Psoas muscle (tissue), 8 donors: ENCODE measurements around the gene PHF12. TPM values are rescaled to one million over a fixed set of nuclear protein-coding genes. Genes with fewer than 3 reads are reported as not detected.

Experiments
- ATAC-seq, 4 donors: fragments of 200-7000 bp; cut with Tn5 transposase; one replicate each; pipeline ENCODE4 v1.9.1; 2020; ENCODE audit warnings: moderate library complexity in 3 of 4, mild to moderate bottlenecking in 2 of 4
- DNase-seq, 2 donors: peaks; one replicate each; pipeline ENCODE4 v3.0.0-alpha.2; 2020
- H3K27ac ChIP-seq: fragments of 200-600 bp; one replicate; pipeline ENCODE4 v1.8.0; 2022
- H3K27me3 ChIP-seq, 3 donors: fragments of 200-600 bp in 1 of 3; one replicate each; pipeline versions ENCODE4 v1.6.1 to v1.8.0; 2013 to 2022; ENCODE audit warnings: low read length in 2 of 3, mild to moderate bottlenecking in 2 of 3, moderate library complexity in 1 of 3; ENCODE audit not compliant: insufficient read depth in 3 of 3
- H3K36me3 ChIP-seq, 2 donors: fragments of 200-600 bp in 1 of 2; one replicate each; pipeline versions ENCODE4 v1.6.1 to v1.8.0; 2013 to 2022; ENCODE audit warnings: low read depth in 1 of 2, mild to moderate bottlenecking in 1 of 2, moderate library complexity in 1 of 2; ENCODE audit not compliant: insufficient read depth in 1 of 2
- H3K4me1 ChIP-seq: fragments of 200-600 bp; one replicate; pipeline ENCODE4 v1.8.0; 2022
- H3K4me3 ChIP-seq: fragments of 200-600 bp; one replicate; pipeline ENCODE4 v1.8.0; 2022; ENCODE audit warnings: mild to moderate bottlenecking
- H3K9me3 ChIP-seq: fragments of 200-600 bp; one replicate; pipeline ENCODE4 v1.8.0; 2022
- CTCF ChIP-seq: fragments of 200-600 bp; IDR thresholded peaks from one replicate; pipeline ENCODE4 v1.8.0; 2022; ENCODE audit warnings: antibody characterized with exemption
- WGBS, 3 donors: extraction: QIAGEN DNeasy Blood & Tissue Kit; methylation state at CpG; one replicate each; pipeline versions ENCODE4 v1.1.6 to v1.1.7; 2013; 5-methylcytosine and 5-hydroxymethylcytosine counted together
- intact Hi-C, 2 donors: fragments of 100-400 bp; cut with DNase I; formaldehyde crosslinking; loops; one replicate each; pipeline versions ENCODE4 v1.11.0 to v1.14.2; 2022
- polyA plus RNA-seq, 3 donors: library from polyadenylated mRNA; stranded (reverse); fragments of 200-250 nt; gene quantifications; one replicate each; pipeline ENCODE4 v1.2.3, GENCODE V29; 2013
- total RNA-seq, 4 donors: library from RNA; stranded (reverse); fragmentation: NEBNext Ultra II Directional in 2 of 4; extraction: Animal tissue kit (Norgen Biotek cat#: 25700) in 2 of 4; gene quantifications; one replicate each; pipeline versions ENCODE4 v1.2.1 to v1.2.4, GENCODE V29; 2021 to 2023
- donor health status: healthy with polysubstance abuse.
- donor health status: DM: no; HTN: no; CAD: no; lungs with moderate emphysema.
- donor health status: Bipolar disorder and iron deficiency.
- donor health status: healthy.
- donor health status: DM: yes; HTN: yes; CAD: no.
- donor health status: DM: no; HTN: no; CAD: no.
- donor health status: DM: no; HTN: no; CAD: no.
- donor health status: DM: yes; HTN: yes; CAD: no.

The PHF12 gene
- total and polyA plus RNA-seq, 7 donors = 7.3 to 28.6 (median 22.3) TPM

GRCh38 chr17:28863953-28864352 lies 87.4 kb downstream of the PHF12 start:
- intact Hi-C loops = no loop called here
- ATAC-seq (no peak), DNase-seq (peak in 1 of 2 donors; percentile 6)
- Histone ChIP-seq H3K9me3 (no peaks in the 10 kb centered on the region), H3K4me3 (no peak overlapping the region), H3K36me3 (peaks cover 0 to 28% of the 10 kb centered on the region in 2 donors), H3K27ac (no peak overlapping the region), H3K27me3 (no peaks in the 10 kb centered on the region), H3K4me1 (no peaks in the 10 kb centered on the region)
- WGBS, 3 donors = 90 to 93% (median 91%) methylated on average over 1 of the region's 1 CpG
- TF ChIP-seq CTCF = no peak

- no peak overlapping the region for H3K27ac ChIP-seq
- 96 to 100% (median 96%) methylated on average over 3 of the region's 3 CpGs for WGBS, 3 donors
- TF ChIP-seq CTCF = no peak
- ATAC-seq = no peak
- peaks cover 10 to 42% of the 10 kb centered on the region in 2 donors for H3K36me3 ChIP-seq
- H3K4me3 ChIP-seq = no peak overlapping the region
- intact Hi-C loops = no loop called here
- H3K4me1 ChIP-seq = no peaks in the 10 kb centered on the region
- DNase-seq = no peak
- no peaks in the 10 kb centered on the region for H3K27me3 ChIP-seq
- H3K9me3 ChIP-seq = no peaks in the 10 kb centered on the region
Observed at GRCh38 chr17:28862561-28862960, 88.8 kb downstream of the PHF12 start.

GRCh38 chr17:28861393-28862203 lies 89.7 kb downstream of the PHF12 start:
- WGBS, 3 donors = 65 to 73% (median 68%) methylated on average over 8 of the region's 8 CpGs
- intact Hi-C loops = no loop called here
- DNase-seq = no peak

DNA sequence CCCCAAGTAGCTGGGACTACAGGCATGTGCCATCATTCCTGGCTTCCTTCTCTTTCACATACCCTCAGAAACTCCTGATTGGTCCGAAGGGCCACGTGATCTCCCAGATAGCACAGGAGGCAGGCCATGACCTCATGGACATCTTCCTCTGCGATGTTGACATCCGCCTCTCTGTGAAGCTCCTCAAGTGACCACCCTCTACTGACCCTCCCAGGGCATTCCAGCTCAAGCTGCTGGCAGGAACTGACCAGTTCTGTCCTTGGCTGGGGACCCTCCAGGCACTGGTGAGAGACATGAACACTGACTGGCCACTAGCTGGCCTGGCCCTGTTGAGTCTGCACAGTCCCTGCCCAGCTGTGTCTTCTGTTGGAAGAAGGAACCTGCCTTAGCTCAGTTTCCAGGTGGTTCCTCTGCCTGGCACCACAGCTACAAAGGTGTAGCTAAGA lies 90.9 kb downstream of the PHF12 start:
- Histone ChIP-seq H3K27ac (no peak overlapping the region), H3K4me1 (peaks cover 5% of the 10 kb centered on the region), H3K4me3 (no peak overlapping the region), H3K27me3 (no peaks in the 10 kb centered on the region), H3K36me3 (peaks cover 10 to 58% of the 10 kb centered on the region in 2 donors), H3K9me3 (no peaks in the 10 kb centered on the region)
- intact Hi-C loops = no loop called here
- no peak for TF ChIP-seq CTCF
- WGBS, 3 donors = 92 to 95% (median 93%) methylated on average over 4 of the region's 4 CpGs
- DNase-seq = no peak
- no peak for ATAC-seq

More at GRCh38 chr17:28861393-28862203, 89.7 kb downstream of the PHF12 start:
- Histone ChIP-seq H3K36me3 (peaks cover 10 to 52% of the 10 kb centered on the region in 2 donors), H3K4me1 (no peaks in the 10 kb centered on the region), H3K9me3 (no peaks in the 10 kb centered on the region), H3K4me3 (no peak overlapping the region), H3K27ac (no peak overlapping the region), H3K27me3 (no peaks in the 10 kb centered on the region)
- TF ChIP-seq CTCF = no peak
- no peak for ATAC-seq
